ENCODE measurements around the gene GGPS1.

DNA sequence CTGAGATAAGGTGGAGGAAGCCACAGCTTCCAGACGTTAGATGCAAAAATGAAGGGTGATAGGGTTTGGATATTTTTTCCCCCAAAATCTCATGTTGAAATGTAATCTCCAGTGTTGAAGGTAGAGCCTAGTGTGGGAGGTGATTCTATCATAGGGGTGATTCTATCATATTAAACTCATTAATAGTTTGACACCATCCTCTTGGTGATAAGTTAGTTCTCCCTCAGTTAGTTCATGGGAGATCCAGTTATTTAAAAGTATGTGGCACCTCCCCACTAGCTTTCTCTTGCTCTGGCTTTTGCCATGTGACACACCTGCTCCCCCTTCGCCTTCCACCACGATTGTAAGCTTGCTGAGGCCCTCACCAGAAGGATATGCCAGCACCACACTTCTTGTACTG, 30.5 kb downstream of the GGPS1 start:
- TF ChIP-seq CTCF (IDR thresholded peaks at IDR 0.05; ENCODE audit: borderline replicate concordance, extremely low read depth, low read length, poor library complexity, severe bottlenecking) (no peak), EZH2 (IDR thresholded peaks at IDR 0.05; ENCODE audit: borderline replicate concordance, low read depth, low read length, severe bottlenecking) (no peak)
